GM19238 (cell line): Measurements from ENCODE around the gene MC3R.

Experiments
- DNase-seq: peaks from one replicate; pipeline ENCODE4 v3.0.0; 2011; ENCODE audit warnings: low spot score; ENCODE audit not compliant: insufficient read length

The MC3R gene

DNA sequence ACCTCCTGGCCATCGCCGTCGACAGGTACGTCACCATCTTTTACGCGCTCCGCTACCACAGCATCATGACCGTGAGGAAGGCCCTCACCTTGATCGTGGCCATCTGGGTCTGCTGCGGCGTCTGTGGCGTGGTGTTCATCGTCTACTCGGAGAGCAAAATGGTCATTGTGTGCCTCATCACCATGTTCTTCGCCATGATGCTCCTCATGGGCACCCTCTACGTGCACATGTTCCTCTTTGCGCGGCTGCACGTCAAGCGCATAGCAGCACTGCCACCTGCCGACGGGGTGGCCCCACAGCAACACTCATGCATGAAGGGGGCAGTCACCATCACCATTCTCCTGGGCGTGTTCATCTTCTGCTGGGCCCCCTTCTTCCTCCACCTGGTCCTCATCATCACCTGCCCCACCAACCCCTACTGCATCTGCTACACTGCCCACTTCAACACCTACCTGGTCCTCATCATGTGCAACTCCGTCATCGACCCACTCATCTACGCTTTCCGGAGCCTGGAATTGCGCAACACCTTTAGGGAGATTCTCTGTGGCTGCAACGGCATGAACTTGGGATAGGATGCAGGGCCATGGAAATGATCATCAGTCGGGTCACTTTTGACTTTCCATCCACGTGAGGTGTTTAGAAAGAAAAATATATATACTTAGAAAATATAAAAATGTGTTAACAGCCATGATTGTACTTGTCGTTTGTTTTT, 868 bp downstream of the MC3R start:
- DNase-seq, result peak; percentile 7

DNA sequence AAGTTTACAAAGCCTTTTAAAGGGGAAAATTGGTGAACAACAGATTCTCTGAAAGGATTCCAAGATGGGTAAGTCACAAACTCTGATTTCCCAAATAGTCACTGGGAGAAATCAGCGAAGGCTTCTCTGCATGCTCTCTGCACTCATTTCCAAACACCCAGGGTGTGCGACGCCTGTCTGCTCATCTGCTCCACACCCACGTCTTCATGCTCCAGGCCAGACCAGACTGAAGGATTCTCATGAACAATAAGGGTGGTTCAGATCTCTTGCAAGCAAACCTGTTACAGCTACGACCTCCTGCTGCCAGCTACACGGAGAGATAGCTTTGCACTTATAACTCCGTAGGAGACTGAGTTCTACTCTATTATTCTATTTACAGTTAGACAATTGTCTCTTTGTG, 1.4 kb downstream of the MC3R start:
- no peak for DNase-seq

DNA sequence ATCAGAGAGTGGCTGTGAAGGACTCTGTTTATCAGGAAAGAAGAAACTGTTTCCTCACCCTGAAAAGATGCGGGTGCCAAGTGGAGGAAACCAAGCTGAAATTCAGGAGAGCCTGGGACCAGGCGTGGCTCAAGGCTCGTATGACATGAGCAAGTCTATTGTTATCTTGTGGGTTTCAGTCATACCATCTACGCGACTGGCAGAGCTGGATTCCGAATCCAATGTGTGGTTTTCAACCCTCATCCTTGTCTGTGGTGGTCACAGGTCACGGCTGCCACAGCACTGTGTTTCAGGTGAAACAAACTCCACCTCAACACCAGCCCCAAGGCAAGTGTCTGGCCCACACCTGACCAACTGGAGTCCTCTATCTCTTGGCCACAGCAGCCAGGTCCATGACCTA, 9.1 kb downstream of the MC3R start:
- no peak for DNase-seq

DNA sequence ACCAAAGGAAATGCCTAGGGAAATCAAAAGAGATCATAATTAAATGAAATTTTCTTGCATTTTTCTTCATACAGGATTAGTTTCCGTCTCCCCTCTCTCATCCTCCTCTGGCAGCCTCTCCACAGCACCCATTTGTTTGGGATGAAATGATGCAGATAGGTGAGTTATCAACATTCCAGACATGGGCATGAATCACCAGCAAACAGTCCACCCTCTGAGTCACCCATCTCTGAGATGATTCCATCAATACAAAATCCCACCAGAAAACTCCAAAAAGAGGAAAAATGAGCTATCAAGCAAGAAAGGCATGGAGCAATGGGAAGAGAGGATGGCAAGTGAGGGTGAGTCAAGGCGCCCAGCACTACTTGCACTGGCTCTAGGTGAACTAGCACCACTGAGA, 11.4 kb downstream of the MC3R start:
- no peak for DNase-seq

DNA sequence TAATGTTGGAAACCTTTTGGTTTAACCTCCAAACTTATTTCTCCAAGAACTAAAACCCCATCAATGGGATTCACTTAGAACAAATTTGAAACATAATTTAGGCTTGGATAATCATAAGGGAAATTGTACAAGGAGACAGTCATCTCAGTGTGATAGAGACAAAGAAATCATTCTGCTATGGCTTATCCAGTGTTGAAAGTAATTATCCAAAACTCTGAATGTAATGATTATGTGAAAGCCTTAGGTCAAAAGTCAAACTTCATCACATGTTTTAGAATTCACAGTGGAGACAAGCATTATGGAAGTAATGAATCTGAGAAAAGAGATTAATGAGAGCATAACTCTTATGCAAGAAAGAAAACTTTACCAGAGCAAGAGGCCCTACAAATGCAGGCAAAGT, 20.0 kb downstream of the MC3R start:
- no peak for DNase-seq

DNA sequence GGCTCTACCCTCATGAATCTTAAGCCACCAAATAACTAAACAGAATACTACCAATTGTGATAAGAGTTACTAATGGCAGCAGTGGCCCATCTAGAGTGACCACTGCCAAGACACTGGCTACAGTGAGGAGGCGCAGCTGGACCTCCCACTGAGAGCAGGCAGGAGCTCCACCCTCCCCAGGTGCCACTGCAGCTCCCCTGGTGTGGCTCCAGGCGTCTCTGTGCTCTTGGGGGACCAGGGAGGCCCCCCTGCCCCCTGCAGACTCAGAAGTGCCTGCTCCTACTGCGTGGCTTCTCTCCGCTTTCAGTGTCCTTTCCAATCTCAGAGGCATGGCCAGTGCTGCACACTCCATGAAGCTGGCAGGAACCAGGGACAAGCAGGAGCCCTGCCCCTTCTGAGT, 23.4 kb downstream of the MC3R start:
- DNase-seq, result no peak

DNA sequence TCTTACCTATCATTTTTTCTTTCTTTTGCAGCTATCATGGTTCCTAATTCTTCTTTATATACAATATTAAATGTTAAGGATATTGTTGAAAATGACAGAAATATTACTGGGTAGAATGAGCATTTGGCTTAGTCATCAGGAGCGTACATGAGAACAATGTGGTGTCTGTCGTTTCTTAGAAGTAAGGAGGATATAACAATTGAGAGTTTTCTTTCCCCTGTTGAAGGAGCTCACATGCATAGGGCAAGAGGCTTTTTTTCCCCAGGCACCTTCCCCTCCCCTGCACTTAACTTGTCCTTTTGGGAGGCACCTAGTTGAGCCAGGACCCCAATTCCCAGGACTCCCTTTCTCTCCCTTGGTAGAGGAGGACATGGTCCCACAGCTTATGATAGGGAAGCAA, 25.0 kb downstream of the MC3R start:
- no peak for DNase-seq

DNA sequence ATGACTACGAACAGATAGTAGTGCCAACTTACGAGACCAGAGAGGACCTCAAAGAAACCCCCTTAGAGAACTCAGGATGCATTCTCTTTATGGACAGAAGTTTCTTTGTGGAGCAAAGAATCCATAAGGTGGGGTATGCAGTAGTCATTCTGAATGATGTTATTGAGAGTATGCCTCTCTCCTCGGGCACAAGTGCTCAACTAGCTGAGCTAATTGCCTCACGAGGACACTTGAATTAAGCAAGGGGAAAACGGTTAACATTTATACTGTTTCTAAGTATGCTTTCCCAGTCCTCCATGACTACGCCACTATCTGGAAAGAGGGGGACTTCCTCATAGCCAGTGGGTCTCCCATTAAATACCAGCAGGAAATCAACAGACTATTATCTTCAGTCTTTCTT, 25.6 kb downstream of the MC3R start:
- DNase-seq, result no peak

DNA sequence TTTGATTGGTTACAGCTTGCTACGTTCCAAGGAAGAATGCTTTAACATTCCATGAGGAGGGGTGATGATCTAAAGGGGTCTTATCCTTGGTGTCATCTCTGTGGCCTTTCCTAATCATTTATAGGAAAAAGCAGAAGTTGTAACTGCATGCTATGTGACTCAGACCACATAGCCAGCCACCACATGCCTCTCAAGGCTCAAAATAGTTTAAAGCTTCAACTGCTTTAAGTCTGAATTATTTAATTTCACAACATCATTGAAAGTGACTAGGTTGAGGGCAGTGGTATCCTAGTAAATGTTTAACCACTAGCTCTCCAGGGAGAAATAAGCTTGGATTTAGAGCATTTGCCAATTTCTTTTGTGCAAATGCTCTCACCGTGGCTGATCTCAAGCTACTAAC, 29.7 kb downstream of the MC3R start:
- no peak for DNase-seq

DNA sequence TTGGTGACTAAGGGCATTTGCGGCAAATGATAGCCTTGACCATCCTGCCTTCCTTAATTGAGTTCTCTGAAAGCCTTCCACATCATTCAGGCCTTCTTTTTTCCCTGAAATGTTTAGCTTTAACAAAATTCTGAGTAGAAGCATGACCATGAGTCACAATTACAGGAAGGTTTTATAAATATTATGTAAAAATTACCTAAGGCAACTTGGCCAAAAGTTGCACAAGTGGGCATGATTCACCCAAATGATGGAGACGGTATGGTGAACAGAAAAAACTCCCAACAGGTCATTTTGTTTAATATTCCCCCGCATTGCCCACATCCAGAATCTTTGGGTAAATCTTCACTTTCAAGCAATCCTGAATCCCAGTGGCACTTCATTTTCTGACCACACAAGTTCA, 37.0 kb downstream of the MC3R start:
- no peak for DNase-seq

DNA sequence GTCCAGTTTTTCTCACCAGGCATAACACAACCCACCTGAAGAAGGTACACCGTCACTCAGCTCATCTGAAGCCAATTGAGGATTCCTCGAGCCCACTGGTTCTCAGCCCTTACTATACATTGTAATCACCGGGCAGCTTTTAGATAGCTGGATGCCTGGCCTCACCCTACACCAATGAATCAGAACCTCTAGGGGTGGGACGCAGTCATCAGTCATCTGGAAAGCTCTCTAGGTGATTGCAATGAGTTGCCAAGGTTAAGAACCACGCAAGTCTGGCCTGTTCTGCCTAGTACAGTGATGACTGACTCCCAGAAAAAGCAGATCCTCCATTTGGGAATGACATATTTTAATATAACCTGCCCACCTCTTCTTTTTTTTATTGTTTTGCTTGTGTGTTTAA, 41.1 kb downstream of the MC3R start:
- no peak for DNase-seq

DNA sequence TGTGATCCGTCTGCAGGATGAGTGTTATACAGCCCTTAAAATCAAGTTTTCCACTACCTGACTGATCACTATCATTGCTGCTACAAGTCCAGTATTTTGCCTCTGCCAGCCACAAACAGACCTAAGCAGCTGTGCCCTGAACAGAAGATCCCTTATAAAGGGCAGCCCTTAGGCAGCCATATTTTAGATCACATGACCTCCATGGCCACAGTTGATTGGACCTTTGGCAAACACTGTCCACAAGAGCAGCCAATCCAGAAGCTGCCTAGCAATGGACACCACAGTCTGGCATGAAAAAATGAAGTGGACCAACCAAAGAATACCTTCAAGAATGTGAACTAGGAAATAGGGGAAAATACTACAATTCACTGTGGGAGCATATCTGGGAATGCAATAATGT, 50.8 kb downstream of the MC3R start:
- no peak for DNase-seq
